ENCODE data around the gene NAP1L1.

GRCh38 chr12:76084863-76085519 is 506 bp upstream of the NAP1L1 start:
- TF ChIP-seq CTCF (IDR thresholded peaks at IDR 0.05) (peak; percentile 74), SIN3A (IDR thresholded peaks at IDR 0.05; ENCODE audit: borderline replicate concordance, insufficient read depth, low read depth, low read length) (0 out of 2 replicates have a peak, but pooled peaks have one; percentile 44), POLR2AphosphoS5 (IDR thresholded peaks at IDR 0.05; ENCODE audit: low read depth, low read length) (no peak)

Data from Panc1 (cell line).